ENCODE data around the gene FMN2.
"Not testable (repeated sequence)": the region's sequence is repeated elsewhere in the genome, so short reads cannot be mapped to it uniquely, and the experiment has no call there.

The FMN2 gene

DNA sequence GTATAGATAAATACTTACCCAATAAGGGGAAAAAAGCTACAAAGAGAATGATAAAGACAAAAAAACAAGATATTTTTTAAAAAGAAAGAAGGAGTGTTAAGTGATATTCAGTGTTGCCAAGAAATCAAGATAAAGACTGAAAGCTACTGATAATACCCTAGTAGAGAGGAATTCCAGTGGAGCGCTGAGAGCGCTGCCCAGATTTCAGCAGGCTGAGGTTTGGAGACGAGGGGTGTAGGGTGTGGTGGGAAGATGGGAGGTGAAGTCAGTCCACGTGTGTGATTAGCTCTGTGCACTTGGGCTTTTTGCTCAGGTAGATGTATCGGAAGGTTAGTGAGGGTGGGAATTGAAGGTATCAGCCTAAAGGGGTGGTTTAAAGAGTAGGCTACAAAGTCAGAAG, 47.8 kb downstream of the FMN2 start:
- DNase-seq (ENCODE audit: low spot score), result no peak

DNA sequence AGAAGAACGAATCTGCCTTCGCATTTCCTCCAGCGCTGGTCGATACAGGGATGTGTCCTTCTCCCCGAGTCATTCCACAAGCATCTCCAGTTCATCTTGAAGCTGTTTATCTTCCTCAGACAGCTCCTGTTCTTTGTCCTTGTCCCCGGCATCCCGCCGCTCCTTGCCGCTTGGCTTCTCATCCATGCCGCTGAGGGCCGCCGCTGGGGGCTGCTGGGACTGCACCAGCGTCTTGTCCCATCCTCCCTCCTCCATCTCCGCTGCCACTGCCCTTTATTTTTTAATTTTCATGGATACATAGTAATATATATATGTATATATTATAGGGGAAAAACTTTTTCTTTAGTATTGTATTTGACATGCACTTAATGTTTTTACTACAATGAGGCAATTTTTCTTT, 53.4 kb downstream of the FMN2 start:
- DNase-seq (ENCODE audit: low spot score), result no peak

DNA sequence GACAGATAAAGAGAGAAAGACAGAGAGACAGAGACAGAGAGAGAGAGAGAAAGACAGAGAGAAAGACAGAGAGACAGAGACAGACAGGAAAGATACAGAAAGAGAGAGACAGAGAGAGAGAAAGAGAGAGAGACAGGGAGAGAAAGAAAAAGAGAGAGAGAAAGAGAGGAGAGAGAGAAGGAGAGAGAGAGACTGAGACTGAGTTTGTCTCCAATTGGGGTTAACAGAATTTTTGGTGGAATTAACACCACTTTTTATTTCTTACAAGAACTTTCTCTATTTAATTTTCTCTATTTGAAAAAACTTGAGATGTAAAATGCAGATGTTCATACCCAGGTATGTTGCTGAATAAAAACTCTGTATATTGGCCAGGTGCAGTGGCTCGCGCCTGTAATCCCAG, 56.6 kb downstream of the FMN2 start:
- no peak for DNase-seq (ENCODE audit: low spot score)

DNA sequence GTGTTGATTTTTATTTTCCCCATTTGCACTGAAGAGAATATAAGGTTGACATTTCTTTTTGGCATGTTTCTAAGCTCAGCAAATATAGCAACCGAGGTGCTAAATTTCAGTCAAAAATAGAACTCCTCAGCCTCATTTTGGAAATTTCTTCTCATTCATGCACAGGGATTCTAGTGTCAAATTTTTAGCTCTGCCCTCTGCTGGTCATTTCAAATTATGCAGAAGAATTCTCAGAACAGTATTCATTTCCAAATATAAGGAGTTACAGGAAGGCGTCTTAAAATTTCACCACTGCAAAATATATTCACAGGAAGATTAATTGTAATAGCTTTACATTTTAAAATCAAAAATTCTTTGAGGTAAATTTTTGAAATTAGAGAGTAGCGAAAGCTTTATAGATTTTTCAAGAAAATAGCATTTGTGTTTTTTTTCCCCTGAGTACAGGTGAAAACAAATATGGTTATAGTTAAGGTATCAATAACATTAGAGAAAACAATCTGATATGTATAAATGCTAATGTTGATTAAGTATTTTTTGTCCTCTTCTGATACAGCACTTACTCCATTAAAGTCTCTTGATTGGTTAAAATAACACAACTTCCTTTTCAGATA, 57.9 kb downstream of the FMN2 start:
- peak; percentile 29 for DNase-seq (ENCODE audit: low spot score)

DNA sequence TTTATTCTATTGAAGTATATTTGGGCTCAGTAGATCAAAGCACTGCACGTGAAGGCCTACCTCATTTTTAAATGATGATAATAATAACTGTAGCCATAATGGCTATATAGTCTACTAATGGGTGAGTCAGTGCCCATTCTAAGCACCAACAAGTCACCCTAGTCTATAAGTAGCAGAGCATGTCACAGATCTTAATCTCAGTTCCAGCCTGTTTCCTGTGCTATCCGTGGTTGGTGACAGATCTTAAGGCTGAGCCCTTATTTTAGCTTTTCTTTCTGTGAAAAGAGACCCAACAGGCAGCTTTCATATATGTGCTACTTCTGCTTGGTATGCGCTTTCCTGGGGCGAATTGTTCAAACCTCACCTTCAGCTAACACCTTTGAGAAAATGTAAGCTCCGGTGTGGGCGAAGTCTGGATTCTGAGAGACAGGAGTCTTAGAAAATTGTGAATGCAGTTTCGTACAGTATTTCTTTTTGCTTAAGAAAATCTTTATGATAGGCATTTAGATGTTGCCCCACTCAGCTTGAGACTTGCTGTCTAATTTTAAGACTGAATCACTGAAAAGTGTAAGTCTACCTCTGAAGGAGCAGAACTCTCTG, 59.6 kb downstream of the FMN2 start:
- DNase-seq (ENCODE audit: low spot score), result no peak

DNA sequence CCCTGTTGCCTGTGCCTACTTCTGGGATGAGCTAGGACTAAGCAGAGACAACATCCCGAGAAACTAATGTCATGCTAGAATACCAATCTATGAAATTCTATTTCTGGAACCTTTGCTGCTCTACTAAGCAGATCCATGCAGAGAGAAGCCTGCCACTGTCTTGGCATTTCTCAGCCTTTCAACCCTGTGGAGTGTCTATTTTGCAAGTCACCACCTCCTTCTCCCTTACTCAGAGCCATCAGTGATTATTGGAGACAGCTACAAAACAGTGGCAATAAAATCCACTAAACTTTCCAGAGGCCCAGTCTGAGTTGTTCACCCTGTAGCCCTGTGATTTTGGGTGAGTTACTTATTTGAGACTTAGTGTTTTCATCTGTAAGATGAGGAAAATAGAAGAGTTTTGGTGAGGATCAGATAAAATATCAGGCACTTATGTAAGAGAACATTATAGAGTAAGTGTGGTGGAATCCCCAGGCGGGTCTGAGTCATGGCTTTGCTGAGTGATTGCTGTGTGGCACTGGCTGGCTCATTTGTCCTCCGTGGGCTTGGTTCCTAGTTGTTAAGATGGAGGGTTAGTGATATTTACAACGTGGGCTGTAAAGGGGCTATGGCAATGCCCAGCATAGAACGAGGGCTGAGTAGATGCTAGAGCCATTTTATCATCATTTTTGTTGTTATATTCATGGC, 61.1 kb downstream of the FMN2 start:
- peak; percentile 24 for DNase-seq (ENCODE audit: low spot score)

DNA sequence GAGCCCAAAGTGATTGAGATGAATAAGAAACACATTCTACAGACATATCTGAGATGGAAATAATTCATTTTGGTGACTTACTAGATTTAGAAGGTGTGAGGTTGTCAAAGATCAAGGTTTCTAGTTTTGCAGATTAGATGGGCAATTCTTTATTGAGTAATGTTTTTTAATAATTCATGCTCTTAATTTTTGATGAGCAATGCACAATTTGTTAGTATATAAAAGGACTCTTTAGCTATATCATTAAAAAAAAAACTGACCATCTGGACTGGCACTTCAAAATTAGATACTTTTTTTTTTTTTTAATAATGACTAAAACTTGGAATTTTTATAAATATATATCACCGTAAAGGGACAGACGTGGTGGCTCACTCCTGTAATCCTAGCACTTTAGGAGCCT, 63.9 kb downstream of the FMN2 start:
- no peak for DNase-seq (ENCODE audit: low spot score)

DNA sequence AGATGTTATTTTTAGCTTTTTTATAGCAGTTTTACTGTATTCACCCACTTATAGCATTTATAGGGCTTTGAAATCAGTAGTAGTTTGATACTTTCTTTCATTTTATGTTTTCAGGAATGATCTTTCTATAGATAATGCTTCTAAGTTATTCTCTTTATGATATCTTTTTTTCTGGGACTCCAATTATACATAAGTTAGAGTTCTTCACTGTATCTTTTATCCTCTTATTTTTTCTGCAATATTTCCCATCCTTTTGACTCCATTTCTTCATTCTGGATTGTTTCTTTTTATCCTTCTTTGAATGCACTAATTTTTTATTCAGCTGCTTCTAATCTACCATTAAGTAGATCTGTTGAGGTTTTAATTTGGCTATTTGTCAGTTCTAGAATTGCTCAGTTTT, 73.1 kb downstream of the FMN2 start:
- no peak for DNase-seq (ENCODE audit: low spot score)

DNA sequence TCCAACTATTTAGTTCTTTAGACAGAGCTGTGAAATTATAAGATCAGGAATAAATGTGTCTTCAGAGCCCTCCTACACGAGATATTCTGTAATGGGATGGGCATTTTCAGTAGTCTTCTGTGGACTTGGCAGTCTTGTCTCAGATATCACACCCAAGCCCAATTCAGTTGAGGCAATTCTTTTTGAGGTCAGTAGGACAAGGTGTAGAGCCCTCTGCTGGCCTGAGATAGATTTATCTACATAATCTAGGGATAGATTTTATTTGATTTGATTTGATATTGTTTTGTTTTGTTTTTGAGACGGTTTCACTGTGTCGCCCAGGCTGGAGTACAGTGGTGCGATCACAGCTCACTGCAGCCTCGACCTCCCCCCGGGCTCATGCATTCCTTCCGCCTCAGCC, 77.5 kb downstream of the FMN2 start:
- peak; percentile 11 for DNase-seq (ENCODE audit: low spot score)

DNA sequence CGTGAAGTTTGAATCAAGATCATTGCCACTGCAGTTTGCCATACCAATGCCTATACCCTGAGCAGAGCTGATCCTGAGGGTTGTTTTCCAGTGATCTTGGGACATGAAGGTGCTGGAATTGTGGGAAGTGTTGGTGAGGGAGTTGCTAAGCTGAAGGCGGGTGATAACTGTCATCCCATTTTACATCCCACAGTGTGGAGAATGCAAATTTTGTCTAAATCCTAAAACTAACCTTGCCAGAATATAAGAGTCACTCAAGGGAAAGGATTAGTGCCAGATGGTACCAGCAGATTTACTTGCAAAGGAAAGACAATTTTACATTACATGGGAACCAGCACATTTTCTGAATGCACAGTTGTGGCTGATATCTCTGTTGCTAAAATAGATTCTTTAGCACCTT, 78.6 kb downstream of the FMN2 start:
- DNase-seq (ENCODE audit: low spot score), result no peak

DNA sequence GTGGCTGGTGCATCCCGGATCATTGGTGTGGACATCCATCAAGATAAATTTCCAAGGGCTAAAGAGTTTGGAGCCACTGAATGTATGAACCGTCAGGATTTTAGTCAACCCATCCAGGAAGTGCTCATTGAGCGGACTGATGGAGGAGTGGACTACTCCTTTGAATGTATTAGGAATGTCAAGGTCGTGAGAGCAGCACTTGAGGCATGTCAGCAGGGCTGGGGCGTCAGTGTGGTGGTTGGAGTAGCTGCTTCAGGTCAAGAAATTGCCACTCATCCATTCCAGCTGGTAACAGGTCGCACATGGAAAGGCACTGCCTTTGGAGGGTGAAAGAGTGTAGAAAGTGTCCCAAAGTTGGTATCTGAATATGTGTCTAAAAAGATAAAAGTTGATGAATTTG, 79.1 kb downstream of the FMN2 start:
- no peak for DNase-seq (ENCODE audit: low spot score)

DNA sequence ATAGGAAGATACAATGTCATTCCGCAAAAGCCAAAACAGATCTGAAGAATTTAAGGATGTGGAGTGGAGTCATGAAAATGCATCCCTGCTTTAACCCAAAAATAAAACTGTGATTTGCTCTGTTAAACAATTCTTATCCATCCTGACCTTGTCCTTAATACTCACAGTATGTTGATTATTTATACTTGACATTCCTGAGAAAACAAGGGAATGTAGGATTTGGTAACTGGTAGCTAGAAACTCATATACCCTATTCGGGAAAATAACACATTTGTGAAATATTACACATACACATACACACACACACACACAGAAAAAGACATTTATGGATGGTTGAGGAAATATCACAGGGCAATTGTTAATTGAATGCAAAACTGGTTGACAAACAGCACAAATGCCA, 80.2 kb downstream of the FMN2 start:
- no peak for DNase-seq (ENCODE audit: low spot score)

DNA sequence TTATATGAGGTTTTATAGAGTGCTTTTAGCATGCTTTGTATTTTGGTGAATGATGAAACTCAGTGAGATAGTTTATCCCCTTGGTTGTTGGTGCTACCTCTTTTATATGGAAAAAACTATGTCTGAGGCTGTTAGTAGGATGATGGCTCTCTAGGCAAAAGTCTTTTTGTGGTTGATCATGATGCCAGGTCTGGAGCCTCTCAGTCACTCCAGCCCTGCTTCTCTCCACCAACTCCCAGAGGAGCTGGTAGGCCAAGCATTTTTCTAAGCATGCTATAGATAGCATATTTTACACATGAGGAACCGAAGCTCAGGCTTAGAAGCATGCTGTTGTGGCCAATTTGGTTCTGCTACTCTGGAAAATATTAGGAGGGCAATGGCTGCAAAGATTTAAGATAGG, 82.2 kb downstream of the FMN2 start:
- DNase-seq (ENCODE audit: low spot score), result peak; percentile 4

DNA sequence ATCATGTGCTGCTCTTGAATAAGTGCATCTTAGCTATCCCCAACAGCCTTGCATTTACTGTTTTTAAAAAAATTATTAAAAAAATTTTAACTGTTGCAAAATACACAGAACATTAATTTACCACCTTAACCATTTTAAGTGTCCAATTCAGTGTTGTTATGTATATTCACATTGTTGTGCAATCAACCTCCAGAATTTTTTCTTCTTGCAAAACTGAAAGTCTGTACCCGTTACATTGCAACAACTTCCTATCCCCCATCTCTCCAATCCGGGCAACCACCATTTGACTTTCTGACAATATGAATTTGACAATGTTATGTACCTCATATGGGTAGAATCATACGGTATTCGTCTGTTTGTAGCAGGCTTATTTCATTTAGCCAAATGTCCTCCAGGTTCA, 83.1 kb downstream of the FMN2 start:
- DNase-seq (ENCODE audit: low spot score), result no peak

DNA sequence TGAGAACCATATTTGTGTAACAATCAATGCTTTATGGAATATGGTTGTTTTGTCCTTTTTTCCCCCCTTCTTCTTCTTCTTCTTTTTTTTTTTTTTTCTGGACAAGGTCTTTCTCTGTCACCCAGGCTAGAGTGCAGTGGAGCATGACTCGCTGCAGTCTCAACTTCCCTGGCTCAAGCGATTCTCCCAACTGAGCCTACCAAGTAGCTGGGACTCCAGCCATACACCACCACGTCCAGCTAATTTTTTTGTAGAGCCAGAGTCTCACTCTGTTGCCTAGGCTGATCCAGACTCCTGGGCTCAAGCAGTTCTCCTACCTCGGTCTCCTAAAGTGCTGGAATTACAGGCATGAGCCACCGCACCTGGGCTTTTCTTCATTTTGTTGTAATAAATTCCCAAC, 86.7 kb downstream of the FMN2 start:
- DNase-seq (ENCODE audit: low spot score), result no peak

DNA sequence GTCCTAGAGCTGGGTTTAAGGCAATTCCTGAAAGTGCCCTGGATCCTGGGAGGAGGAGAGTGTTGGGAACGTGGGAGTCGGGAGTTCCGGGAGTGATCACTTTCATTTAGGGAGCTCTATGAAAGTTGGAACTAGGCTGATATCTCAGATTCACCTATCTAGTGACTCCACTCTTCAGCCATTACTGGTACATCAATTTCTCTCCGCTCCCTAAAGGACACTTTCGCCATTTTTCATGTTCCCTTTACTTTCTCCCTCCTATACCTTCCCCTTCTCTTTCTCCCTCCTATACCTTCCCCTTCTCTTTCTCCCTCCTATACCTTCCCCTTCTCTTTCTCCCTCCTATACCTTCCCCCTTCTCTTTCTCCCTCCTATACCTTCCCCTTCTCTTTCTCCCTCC, 93.0 kb downstream of the FMN2 start:
- DNase-seq (ENCODE audit: low spot score), result not testable (repeated sequence)

DNA sequence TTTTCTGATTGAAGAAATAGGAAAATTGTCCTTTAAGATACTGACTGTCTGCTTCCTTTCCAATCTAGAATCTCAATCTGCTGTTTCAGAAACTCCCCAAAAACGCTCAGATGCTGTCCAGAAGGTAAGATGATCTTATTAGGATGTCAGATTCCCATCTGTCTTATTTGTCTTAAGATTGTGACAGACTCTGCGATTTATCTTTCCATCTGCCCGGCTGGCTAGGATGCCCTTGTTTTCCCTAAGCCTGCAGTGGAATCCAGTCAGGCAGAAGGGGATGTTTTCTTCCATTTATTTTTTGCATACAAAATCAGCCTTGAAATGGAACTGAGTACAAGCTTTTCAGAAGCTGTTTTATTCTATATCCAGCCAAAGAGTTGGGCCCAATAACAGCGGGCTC, 96.5 kb downstream of the FMN2 start:
- DNase-seq (ENCODE audit: low spot score), result no peak

DNA sequence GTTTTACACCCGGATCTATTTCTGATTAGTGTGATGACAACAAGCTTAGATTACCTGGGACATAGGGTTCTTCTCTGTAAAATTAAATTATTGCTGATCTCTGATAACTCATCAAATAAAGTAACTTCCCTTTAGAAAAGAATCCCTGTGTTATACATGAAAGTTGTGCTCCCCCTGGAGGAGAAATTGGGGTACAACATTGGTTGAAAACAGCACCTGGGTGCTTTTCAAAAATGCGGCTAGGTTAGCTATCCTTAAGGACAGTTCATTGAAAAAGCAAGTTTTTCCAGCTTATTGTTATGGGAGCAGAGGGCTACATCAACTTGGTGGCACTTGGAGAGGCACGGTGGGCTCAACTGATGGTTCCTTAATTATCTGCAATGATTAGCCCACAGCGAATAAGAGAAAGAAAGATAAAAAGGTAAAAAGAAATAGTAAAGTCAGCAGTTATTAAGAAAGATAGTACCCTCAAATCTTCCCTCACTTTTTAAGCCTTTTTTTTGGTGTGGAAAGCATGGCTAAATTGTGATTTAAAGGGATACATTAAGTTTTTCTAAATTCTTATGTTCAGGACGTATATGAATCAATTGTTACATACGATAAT, 97.8 kb downstream of the FMN2 start:
- no peak for DNase-seq (ENCODE audit: low spot score)

DNA sequence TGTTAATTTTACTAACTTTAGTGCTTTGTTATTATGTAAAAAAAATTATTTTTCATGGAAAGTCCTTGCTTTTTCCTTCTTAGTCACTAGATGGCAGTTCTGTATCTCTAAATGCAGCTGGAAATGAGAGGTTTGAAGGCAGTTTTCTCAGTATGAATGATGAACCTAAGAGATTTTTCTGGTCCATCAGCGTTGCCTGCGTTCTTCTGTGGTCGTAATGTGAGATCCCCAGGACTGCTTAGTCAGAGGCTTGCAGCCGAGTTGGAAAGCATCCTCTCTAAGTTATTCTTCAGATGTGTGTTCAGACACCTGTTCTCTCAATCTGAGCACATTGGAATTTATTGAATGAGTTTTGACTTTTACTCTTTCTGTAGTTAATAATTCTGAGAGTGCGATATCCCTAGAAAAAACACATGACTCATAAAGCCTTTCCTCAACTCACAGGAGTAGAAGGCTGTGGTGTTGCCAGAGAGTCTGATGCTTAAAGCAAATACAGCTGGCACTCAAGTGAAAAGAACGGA, 99.3 kb downstream of the FMN2 start:
- peak; percentile 80 for DNase-seq (ENCODE audit: low spot score)

DNA sequence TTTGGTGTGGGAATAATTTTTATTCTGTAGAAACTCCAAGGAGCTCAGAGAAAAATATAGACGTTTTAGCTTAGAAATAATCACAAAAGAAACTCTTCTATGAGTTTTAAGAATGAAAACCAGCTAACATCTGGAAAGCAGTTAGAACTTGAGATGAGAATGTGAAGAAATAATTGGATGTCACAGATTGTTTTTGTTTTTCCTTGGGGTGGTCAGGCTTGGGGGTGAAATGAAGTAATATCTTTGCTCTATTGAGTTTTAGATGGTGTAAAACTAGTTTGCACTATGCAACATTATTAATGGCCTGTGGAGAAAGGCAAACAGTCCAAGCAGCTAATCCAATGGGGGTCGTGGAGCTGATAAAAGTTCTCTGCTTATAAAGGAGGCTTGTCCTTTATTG, 101.2 kb downstream of the FMN2 start:
- DNase-seq (ENCODE audit: low spot score), result no peak

DNA sequence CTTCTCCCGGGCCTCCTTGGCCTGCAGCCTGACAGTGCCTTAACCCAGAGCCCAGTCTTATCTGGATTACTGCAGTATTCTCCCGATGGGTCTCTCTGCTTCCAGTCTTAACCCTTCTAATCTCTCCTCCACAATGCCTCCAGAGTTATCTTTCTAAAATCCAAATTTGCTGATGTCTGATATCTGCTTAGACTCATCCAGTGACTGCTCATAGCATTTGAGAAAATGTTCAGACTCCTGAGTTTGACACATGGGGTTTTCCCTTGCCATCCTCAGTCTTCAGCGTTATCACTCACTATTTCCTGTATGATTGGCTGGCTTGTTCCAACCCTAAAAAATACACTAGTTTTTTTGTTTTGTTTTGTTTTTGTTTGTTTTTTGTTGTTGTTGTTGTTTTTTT, 102.0 kb downstream of the FMN2 start:
- no peak for DNase-seq (ENCODE audit: low spot score)

DNA sequence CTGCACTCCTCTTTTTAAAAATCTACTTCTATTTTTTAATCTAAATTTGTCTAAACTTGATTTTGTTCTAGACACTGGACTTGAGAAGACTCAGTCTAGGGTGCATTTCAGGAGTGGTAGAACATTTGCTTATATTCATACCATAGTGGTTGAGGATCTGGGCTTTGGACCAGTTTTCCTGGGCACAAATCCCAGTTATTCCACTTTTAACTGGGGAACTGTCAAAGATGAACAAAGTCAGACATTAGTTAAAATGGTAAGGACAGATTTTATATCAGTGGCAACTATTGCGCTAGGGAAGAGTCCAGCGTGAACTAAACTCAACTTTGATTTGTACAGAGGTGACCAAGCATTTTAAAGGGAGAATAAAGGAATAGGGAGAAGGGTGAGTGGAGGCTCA, 102.4 kb downstream of the FMN2 start:
- DNase-seq (ENCODE audit: low spot score), result peak; percentile 19

DNA sequence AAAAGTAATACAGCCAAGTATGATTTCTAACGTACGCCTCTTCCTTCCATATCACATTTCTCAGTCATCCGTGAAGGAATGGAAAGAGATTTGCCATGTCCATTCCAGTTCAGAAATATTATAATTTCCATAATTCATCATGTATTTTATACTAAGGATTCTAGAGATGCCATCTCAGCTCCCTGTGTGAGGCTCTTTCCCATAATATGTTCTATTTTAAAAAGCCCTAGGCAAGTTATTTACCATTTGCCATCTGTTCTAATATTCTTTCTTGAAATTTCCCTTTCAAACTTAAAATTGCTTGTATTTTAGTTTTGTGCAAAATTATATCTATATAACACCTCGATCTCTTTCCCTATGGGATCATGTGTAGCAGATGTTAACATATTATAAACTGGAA, 106.7 kb downstream of the FMN2 start:
- DNase-seq (ENCODE audit: low spot score), result no peak
